ENCODE measurements around the gene SLC39A7. TPM values are rescaled to one million over a fixed set of nuclear protein-coding genes. Genes with fewer than 3 reads are reported as not detected.

The SLC39A7 gene
- total RNA-seq, 1 experiment from 2014 or later = 94.5 TPM

DNA sequence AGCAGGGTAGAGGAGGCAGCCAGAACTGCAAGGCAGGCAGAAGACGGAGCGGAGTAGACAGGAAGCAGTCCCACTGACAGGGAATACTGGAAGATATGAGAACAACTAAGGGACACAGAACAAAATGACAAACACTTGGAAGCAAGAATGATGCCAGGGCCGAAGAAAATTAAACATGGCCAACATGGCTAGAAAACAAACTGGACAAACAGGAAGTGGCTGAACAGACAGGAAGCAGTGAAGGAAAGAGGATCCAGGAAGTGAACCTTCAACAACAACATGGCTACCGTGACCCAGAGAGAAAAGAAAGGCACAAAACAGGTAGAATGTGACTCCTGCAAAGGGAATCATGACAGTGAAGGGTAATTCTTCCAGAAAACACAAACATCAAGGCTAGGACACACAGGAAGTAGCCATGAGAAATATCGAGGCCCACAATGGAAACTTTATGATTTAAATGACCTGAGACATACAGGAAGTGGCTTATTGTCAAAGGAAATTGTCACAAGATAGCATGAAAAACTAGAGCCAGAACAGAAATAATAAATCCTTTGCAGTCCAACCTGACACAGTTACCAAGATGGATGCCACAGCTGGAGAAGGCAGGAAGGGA, 17.5 kb upstream of the SLC39A7 start:
- in situ Hi-C loops (cut with HindIII; ENCODE audit: low pct_unique_long_range_greater_than_20kb, low sequenced_read_pairs) = no loop called here
- DNase-seq (ENCODE audit: low read depth, low spot score) = no peak

DNA sequence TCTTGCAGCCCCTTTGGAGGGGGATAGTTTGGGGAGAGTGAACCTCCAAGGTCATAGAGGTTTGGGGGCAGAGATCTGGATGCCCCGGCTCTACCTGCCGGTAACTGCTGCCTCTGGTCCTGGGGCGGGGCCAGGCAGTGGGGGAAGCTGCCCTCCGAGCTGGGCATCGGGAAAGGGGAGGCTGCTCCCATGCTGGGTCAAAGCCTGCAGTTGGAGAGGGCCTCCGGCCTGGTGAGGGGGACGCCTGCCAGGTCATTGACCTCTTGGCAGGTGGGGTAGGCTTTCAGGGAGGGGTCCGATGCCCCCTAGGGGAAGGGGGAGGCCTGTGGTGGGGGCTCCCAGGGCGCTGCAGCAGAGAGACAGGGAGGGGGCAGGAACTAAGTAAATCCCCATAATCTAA, 15.5 kb upstream of the SLC39A7 start:
- in situ Hi-C loops (cut with HindIII; ENCODE audit: low pct_unique_long_range_greater_than_20kb, low sequenced_read_pairs) = no loop called here
- no peak for DNase-seq (ENCODE audit: low read depth, low spot score)

DNA sequence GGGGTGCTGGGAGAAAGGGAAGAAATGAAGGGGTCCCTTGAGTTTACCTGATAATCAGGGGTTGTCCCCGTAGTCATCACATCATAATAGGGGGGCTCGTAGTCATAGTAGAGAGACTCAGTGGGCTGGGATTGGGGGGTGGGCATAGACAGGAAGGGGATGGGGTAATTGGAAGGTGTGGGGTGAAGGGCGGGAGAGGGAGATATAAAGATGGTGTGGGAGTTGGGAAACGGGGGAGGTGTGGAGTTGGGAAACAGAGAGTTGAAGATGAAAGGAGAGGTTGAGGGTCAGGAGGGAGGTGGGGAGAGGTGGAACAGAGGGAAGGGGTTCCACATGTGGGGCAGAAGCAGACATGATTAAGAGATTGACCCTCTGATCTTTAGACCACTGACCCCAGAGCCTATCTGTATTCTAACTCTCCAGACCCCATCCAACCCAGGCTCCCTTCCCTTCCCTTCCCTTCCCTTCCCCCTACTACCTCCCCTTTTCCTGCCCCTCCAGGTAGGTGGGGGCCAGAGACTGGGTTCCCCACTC, 14.9 kb upstream of the SLC39A7 start:
- no peak for DNase-seq (ENCODE audit: low read depth, low spot score)
- in situ Hi-C loops (cut with HindIII; ENCODE audit: low pct_unique_long_range_greater_than_20kb, low sequenced_read_pairs) = no loop called here

DNA sequence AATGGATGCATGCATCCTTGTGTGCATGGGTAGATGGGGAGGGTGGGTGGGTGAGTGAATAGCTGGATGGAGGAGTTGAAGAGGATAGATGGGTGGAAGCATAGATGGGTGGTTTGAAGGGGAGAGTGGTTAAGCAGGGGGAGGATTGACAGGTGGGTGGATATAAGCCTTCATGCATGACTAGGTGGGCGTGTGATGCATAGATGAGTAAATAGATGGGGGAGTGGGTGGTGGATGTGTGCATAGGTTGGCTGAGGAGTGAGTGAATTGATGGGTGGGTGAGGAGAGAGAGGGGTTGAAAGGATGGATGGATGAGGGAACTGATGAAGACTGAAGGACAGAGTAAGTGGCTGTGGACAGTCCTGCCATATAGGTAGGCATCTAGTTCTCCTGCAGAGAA, 12.9 kb upstream of the SLC39A7 start:
- in situ Hi-C loops (cut with HindIII; ENCODE audit: low pct_unique_long_range_greater_than_20kb, low sequenced_read_pairs) = no loop called here
- no peak for DNase-seq (ENCODE audit: low read depth, low spot score)

DNA sequence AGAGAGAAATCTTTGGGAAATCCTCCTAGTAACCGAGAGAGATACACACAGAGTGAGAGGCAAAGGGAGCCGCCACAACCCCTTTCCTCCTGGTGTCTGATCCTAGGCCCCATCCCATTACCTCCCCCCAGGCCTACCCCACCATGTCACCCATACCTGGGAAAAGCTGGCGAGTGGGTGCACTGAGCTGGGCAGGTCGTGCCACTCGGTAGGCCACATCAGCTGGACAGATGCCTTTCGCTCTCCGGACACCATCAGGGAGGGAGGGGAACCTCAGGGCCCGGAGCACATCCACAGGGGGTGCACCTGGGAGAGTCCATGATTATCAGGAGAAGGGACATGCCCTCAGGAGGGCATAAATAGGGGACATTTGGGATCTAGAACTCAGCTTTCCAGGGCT, 11.5 kb upstream of the SLC39A7 start:
- no peak for DNase-seq (ENCODE audit: low read depth, low spot score)
- in situ Hi-C loops (cut with HindIII; ENCODE audit: low pct_unique_long_range_greater_than_20kb, low sequenced_read_pairs) = no loop called here

DNA sequence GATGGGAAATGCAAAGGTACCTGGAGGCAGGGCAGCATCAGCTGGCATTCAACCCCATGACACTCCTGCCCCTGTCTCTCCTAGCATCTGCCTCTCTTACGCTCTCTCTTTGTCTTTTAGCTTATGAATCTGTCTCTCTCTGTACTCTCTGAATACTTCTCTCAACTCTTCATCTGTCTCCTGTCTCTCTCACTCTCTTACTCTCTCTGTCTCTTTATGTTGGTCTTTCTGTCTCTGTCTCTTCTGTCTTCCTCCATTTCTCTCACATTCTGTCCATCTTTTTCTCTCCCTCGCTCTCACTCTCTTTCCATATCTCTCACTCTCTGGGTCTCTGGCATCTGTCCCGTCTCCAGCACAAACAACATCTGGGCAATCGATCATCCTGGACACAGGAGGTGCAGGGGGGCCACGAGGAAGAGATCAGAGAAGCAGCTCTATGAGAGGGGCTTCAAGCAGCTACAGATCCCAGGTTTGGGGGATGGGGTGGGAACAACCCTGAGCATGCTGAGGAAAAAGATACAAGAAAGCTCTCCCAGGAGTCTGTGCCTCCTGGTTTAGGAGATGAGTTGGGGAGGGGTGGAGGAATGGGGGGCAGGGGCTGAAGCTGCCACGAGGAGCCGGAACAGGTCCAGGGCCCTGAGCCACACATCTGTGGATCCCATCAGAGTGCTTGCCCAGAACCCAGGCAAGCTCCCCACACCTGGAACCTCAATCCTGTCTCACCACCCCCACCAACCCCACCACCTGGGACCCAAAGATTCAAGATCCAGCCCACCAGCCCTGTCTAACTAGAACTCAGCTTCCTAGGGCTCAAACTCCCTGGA, 10.8 kb upstream of the SLC39A7 start:
- DNase-seq (ENCODE audit: low read depth, low spot score) = no peak
- in situ Hi-C loops (cut with HindIII; ENCODE audit: low pct_unique_long_range_greater_than_20kb, low sequenced_read_pairs) = no loop called here

DNA sequence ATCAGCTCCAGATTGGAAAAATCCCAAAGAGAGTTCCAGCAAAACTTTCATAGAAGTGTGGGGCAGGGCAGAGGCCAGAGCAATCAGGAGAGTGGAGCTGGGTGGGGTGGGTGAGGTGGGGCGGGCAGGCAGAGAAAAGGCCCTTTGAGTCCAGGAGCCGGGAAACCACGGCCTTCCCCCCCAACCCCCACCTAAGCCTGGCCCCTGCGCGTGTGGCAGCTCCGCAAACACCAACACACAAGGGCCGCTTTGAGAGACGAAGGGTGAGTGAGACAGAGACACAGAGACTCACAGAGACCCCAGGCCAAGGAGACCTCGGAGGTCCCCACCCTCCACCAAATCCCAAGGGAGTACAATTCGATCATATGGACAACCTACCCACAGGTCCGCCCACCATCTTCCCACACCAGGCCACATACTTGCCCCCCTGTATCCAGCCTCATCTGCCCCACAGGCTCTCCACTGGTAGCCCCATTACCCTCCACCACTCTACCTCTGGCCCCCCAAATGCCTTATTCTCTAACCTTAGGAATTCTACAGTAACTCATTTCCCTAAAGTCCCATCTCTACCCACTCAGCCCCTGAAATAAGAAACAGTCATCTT, 10.1 kb upstream of the SLC39A7 start:
- in situ Hi-C loops (cut with HindIII; ENCODE audit: low pct_unique_long_range_greater_than_20kb, low sequenced_read_pairs) = no loop called here
- DNase-seq (ENCODE audit: low read depth, low spot score) = peak; percentile 65

DNA sequence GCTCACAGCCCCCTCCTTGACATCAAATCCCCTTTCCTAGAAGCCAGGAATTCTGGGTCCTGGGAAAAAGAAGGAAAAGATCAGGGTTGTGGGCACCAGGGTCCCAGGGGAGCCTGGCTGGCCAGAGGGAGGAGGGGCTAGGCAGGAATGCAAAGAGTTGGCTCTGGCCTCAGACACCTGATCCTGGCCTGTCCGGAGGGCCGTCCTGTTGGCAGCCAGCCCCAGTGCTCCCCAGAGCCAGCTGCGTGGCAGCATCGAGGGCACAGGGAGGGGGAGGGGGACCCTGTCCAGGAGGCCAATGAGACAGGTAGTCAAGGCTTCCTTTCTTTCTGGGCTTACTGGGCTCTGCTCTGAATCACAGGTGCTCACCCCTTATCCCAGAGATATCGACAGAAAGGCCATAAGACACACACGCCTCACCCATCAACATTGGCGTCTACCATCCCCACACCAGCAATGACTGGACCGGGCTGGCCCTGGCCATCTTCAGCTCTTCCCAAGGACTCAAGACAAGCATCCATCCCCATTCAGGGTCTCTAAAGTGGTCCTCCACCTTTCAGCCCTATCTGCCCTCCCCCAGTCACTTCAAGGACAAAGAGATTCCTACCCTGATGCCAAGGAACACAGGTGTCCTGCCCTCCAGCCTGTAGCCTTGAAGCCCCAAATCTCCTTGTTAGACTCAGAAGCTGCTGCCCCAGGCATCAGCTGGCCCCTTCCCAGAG, 9.1 kb upstream of the SLC39A7 start:
- in situ Hi-C loops (cut with HindIII; ENCODE audit: low pct_unique_long_range_greater_than_20kb, low sequenced_read_pairs) = no loop called here

DNA sequence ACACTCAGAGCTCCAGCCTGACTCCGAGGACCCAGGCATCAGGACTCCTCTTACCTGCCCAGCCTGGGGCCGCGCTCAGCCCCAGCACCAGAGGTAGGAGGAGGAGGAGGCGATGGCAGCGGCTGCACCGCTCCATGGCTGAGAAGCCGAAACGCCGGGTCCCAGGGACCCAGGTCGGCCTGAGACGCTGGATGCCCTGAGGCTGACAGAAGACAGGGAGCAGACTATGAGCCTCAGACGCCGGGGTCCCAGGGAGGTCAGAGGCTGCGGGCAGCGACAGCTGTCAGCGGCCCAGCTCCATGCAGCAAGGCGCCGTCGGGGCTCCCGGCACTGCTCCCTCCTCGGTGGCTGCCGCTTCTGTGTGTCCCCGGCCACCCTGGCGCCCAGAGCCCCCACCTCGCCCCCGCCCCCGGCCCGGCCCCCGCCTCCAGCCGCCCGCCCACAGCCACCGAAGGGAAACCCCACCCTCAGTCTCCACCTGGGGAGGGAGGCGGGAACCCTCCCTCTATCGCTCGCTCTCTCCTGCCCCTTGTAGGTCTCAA, 8.5 kb upstream of the SLC39A7 start, which contains the start of gene COL11A2:
Gene COL11A2, minus strand, starts transcription at position 363 of the 542 bp plus-strand sequence. Its CDS starts 227 bp downstream, at position 136.
- no peak for DNase-seq (ENCODE audit: low read depth, low spot score)
- in situ Hi-C loops (cut with HindIII; ENCODE audit: low pct_unique_long_range_greater_than_20kb, low sequenced_read_pairs) = no loop called here

More for the DNA sequence above, 9.1 kb upstream of the SLC39A7 start:
- no peak for DNase-seq (ENCODE audit: low read depth, low spot score)

DNA sequence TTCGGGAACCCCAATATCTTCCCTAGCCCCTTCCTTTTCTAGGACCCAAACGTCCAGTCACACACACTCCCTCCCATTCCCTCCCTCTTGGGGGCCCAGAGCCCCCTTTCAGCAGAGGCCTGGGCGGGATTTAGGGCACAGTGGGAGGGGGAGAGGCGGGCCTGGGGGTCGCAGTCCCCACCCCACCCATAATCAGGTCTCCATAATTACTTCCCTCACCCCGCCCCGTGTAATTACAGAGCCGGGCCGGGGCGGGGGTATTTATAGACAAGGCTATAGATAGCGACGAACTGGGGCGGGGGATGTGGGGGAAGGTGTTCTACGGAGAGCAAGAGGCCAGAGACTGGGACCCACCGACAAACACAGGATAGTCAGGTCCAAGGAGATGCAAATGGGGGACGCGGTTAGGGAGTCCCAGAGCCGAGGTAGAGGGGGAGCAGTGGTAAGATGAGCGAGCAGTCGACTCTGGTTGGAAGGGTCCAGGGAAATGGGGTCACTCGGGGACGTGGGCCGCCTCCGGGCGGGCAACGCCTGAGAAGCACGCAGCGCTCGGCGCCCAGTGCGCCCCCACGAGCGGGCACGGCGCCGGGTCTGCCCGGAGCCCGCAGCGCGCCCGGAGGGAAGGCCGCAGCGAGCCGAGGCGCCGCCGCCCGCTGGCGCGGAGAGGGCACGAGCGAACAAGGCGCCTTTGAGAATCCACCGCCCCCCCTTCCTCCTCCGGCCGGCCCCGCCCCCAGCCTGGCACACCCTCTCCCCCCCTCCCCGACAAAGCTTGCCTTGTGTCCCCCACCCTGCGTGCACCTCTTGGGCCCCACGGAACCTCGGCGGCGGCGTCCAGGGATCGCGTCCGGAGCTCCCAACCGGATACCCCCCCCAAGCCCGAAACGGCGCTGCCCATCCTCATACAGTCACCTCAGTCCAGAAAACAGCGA, 7.7 kb upstream of the SLC39A7 start:
- DNase-seq (ENCODE audit: low read depth, low spot score) = peak; percentile 64
- in situ Hi-C loops (cut with HindIII; ENCODE audit: low pct_unique_long_range_greater_than_20kb, low sequenced_read_pairs) = no loop called here

DNA sequence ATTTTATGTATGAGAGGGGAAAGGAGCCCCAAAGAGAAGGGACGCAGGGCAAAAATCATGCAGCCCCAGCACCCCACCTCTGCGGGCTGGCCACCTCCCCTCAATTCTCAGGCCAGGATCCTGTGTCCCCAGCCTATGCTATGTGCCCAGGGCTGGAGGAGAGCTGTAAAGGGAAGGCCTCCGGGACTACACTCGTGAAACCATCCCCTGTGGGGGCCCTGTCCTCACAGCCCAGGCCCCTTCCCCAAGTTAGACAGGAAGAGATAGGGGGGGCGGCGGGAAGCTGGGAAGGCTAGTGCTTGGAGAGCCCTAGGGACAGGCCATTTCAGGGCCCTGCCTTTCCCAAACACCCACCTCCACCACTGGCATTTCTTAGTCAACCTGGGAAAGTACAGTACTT, 7.0 kb upstream of the SLC39A7 start:
- in situ Hi-C loops (cut with HindIII; ENCODE audit: low pct_unique_long_range_greater_than_20kb, low sequenced_read_pairs) = no loop called here
- no peak for DNase-seq (ENCODE audit: low read depth, low spot score)

DNA sequence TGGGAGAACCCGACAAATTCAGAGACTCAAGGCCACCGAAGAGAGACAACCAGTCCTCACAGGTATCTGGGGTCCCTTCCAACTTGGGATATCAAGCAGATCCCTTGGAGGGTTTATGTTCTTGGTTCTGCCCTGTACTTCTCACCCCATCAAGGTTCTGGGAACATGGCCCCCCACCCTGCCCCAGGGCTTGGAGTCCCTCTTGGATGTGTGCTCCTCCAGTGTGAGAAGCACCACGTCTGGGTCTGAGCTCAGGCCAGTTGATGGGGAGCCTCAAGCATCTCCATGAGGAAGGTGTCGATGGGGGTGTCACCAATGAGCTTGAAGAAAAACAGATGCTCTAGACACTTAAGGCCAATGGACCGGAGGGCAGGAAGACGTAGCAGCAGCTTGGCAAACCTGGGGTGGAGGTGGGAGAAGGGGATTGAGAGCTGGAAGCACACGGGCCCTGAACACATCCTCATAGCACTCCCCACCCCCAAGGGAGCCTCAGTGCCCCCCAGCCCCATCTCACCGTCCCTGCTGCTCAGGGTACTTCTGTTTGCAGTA, 6.2 kb upstream of the SLC39A7 start:
- in situ Hi-C loops (cut with HindIII; ENCODE audit: low pct_unique_long_range_greater_than_20kb, low sequenced_read_pairs) = no loop called here
- DNase-seq (ENCODE audit: low read depth, low spot score) = no peak

DNA sequence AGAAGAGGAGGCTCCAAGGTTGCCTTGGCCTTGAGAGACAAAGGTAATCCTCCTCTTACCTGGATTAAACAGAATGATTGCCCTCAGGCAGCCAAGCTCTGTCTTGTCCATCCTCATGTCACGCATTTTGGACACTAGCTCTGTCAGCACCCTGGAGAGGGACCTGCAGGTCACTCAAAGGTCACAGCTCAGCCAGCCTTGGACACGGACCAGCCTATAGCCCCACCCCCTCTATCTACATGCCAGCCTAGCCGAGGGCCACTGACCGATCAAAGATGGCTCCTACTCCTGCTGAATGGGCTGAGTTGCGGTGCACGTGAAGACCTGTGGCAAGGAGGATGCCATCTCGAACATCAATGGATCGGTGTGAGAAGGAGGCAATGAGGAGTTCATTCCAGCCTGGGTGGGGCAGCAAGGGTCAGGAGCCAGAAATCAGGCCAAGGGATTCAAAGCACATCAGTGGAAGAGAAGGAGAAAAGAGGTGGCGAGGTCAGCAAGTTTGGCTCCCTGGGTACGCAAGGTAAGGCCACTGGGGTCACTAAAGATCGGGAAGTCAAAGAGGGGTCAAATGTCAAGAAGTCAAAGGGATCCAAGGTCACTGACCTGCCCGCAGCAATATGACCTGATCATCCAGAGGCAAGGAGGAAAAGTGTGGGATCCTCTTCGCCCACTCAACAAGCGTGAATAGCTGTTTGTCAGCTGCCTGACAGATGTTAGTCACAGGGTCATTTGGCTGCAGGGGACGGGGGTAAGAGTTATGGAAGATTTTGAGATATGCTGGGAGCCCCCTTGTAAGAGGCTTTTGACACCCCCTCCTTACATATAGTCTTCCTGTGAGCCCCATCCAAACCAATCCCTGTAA, 5.1 kb upstream of the SLC39A7 start:
- in situ Hi-C loops (cut with HindIII; ENCODE audit: low pct_unique_long_range_greater_than_20kb, low sequenced_read_pairs) = no loop called here
- no peak for DNase-seq (ENCODE audit: low read depth, low spot score)

DNA sequence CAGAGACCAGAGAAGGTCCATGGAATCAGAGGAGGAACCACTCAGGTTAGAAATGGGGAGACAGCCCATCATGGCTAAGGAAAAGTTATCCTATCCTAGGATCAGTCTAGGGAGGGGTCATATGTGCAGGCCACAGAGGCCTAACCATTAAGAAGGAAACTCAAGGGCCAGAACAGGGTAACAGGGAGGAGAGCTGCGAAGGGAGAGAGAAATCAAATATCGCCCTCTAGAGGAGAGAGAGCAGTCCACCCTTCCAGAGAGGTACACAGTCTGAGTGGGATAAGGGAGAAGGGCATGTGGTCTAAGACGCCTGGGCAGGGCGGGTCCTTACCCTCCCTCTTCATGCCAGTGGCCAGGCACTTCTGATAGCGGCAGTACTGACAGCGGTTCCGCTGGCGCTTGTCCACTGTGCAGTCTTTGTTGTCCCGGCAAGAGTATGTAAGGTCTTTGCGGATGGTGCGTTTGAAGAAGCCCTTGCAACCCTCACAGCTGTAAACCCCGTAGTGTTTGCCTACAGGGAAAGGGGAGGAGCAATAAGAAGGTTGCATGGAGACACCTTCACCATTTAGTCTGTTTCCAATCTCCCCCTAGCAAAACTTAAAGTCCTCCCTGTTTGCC, 3.1 kb upstream of the SLC39A7 start:
- in situ Hi-C loops (cut with HindIII; ENCODE audit: low pct_unique_long_range_greater_than_20kb, low sequenced_read_pairs) = no loop called here
- DNase-seq (ENCODE audit: low read depth, low spot score) = peak; percentile 93

DNA sequence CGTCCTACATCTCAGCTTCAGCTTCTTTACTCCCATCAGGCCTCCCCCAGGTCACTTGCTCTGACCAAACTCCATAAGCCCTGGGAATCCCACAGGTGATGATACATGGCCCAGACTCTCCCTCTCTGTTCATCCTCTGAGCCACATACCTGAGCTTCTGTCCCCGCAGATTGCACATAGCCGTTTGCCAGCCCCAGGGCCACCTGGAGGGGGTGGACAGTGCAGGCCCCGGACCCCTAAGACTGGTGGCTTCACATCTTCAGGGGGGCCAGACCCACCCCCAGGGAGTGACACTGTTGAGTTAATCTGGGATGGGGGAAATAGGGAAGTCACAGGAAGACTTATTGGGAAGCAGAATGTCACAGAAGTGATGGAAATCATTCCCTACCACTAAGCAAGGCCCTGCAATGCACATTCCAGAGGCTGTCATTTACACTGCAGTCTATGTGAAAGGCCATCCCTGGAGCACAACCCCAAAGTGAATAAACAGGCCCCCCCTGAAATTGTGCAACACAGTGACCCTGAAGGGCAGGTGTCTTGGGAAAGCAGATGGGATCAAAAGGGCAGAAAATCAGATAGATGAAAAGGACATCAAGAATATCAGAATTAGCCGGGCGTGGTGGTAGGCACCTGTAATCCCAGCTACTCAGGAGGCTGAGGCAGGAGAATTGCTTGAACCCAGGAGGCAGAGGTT, 2.4 kb upstream of the SLC39A7 start:
- DNase-seq (ENCODE audit: low read depth, low spot score) = no peak
- in situ Hi-C loops (cut with HindIII; ENCODE audit: low pct_unique_long_range_greater_than_20kb, low sequenced_read_pairs) = no loop called here

All from SK-MEL-5 (cell line).